Right lobe of liver (tissue), 6 donors: ENCODE measurements around the gene ANKRD9. TPM values are rescaled to one million over a fixed set of nuclear protein-coding genes. Genes with fewer than 3 reads are reported as not detected.
"Not testable (repeated sequence)": the region's sequence is repeated elsewhere in the genome, so short reads cannot be mapped to it uniquely, and the experiment has no call there.

Source experiments
- ATAC-seq, 4 donors: fragments of 200-7000 bp; cut with Tn5 transposase; one replicate each; pipeline ENCODE4 v1.9.1; 2020; ENCODE audit warnings: mild to moderate bottlenecking in 4 of 4, moderate library complexity in 4 of 4
- DNase-seq, 3 donors: peaks; one replicate each; pipeline ENCODE4 v3.0.0-alpha.2; 2020
- H3K27ac ChIP-seq, 3 donors: fragments of 200-600 bp; one replicate each; pipeline ENCODE4 v1.8.0; 2022
- H3K27me3 ChIP-seq, 2 donors: fragments of 200-600 bp; one replicate each; pipeline ENCODE4 v1.8.0; 2022
- H3K36me3 ChIP-seq, 4 donors: fragments of 200-600 bp; sonication (generic) in 1 of 4; one replicate each; pipeline versions ENCODE4 v1.5.1 to v1.8.0; 2017 to 2022; ENCODE audit warnings: control low read depth in 1 of 4
- H3K4me1 ChIP-seq, 4 donors: fragments of 200-600 bp; sonication (generic) in 1 of 4; one replicate each; pipeline versions ENCODE4 v1.5.1 to v1.8.0; 2017 to 2022; ENCODE audit warnings: control low read depth in 1 of 4
- H3K4me3 ChIP-seq, 3 donors: fragments of 200-600 bp; one replicate each; pipeline ENCODE4 v1.8.0; 2022
- H3K9me3 ChIP-seq, 4 donors: fragments of 200-600 bp; sonication (generic) in 1 of 4; one replicate each; pipeline versions ENCODE4 v1.5.1 to v1.8.0; 2017 to 2022; ENCODE audit warnings: control low read depth in 1 of 4
- CTCF ChIP-seq, 4 donors: fragments of 200-600 bp in 3 of 4; fragments of 450-650 bp in 1 of 4; IDR thresholded peaks; one replicate each; pipeline versions ENCODE4 v1.5.1 to v1.8.0; 2016 to 2022; ENCODE audit warnings: antibody characterized with exemption in 4 of 4, mild to moderate bottlenecking in 2 of 4
- POLR2A ChIP-seq: fragments of 450-650 bp; IDR thresholded peaks from one replicate; pipeline ENCODE4 v1.6.1; 2017; ENCODE audit warnings: antibody characterized with exemption, mild to moderate bottlenecking
- WGBS: methylation state at CpG from one replicate; pipeline ENCODE4 v1.1.6; 2018; ENCODE audit warnings: low coverage, low lambda C conversion rate; ENCODE audit not compliant: insufficient coverage; ENCODE audit errors: missing lambda C conversion rate; 5-methylcytosine and 5-hydroxymethylcytosine counted together
- intact Hi-C, 2 donors: fragments of 100-400 bp; cut with DNase I; formaldehyde crosslinking; loops; one replicate each; pipeline versions ENCODE4 v1.11.2 to v1.14.1; 2022
- total RNA-seq, 6 experiments: library from RNA; depleted of rRNA in 2 of 6; stranded (reverse); fragments of >200 nt in 2 of 6; fragmentation: NEBNext Ultra II Directional in 3 of 6; extraction: Animal tissue kit (Norgen Biotek cat#: 25700) in 3 of 6; gene quantifications; one replicate each; pipeline versions ENCODE4 v1.1.0 to v1.2.4, GENCODE V29; 2016 to 2023
- donor health status: DM: no; HTN: yes; CAD: no.
- donor health status: DM: no; HTN: no; CAD: no.
- donor health status: DM: no; HTN: no; CAD: no.
- donor health status: DM: no; HTN: yes; CAD: no.
- donor health status: DM: no; HTN: yes; CAD: no.

The ANKRD9 gene
- total RNA-seq, 6 experiments from 2014 or later: 7.5 to 33.8 (median 8.9) TPM

GRCh38 chr14:102556098-102556677 is 46.6 kb upstream of the ANKRD9 start:
- ATAC-seq (no peak), DNase-seq (no peak)
- Histone ChIP-seq H3K9me3 (no peaks in the 10 kb centered on the region), H3K4me3 (no peak overlapping the region), H3K27me3 (no peaks in the 10 kb centered on the region), H3K27ac (no peak overlapping the region), H3K36me3 (no peaks in the 10 kb centered on the region), H3K4me1 (no peaks in the 10 kb centered on the region)
- intact Hi-C loops: no loop called here
- no CpG with 5 or more reads among the region's 14 CpGs for WGBS
- TF ChIP-seq CTCF (IDR thresholded peaks at IDR 0.05) (no peak), POLR2A (no peak)

- Histone ChIP-seq H3K9me3 (no peaks in the 10 kb centered on the region), H3K27me3 (no peaks in the 10 kb centered on the region), H3K4me1 (no peaks in the 10 kb centered on the region), H3K36me3 (no peaks in the 10 kb centered on the region), H3K27ac (peak overlapping the region in 1 of 3 donors; percentile 22), H3K4me3 (peak overlapping the region; percentile 66 to 74 (median 70))
- ATAC-seq (peak; percentile 63 to 80 (median 76)), DNase-seq (peak in 1 of 3 donors; percentile 62)
- WGBS: 5% methylated on average over 29 of the region's 94 CpGs
- TF ChIP-seq CTCF (IDR thresholded peaks at IDR 0.05) (no peak), POLR2A (no peak)
- intact Hi-C loops: no loop called here
These were observed 45.5 kb upstream of the ANKRD9 start for GRCh38 chr14:102554821-102555819.

- Histone ChIP-seq H3K9me3 (no peaks in the 10 kb centered on the region), H3K4me1 (no peaks in the 10 kb centered on the region), H3K27ac (no peak overlapping the region), H3K4me3 (no peak overlapping the region), H3K36me3 (no peaks in the 10 kb centered on the region), H3K27me3 (no peaks in the 10 kb centered on the region)
- intact Hi-C loops: no loop called here
- DNase-seq: no peak
- no peak for ATAC-seq
- TF ChIP-seq CTCF (IDR thresholded peaks at IDR 0.05) (no peak), POLR2A (no peak)
- WGBS: 85% methylated on average over 7 of the region's 14 CpGs
These were observed 42.6 kb upstream of the ANKRD9 start for GRCh38 chr14:102551995-102552705.

- intact Hi-C loops, H3K9me3 ChIP-seq, H3K4me1 ChIP-seq, H3K27ac ChIP-seq, H3K27me3 ChIP-seq, H3K36me3 ChIP-seq, H3K4me3 ChIP-seq, DNase-seq, ATAC-seq: not testable (repeated sequence)
- 58% methylated on average over 2 of the region's 3 CpGs for WGBS
These were observed 41.4 kb upstream of the ANKRD9 start for GRCh38 chr14:102550927-102551401.
